ENCODE measurements around the gene LRRC2.
"Not testable (repeated sequence)": the region's sequence is repeated elsewhere in the genome, so short reads cannot be mapped to it uniquely, and the experiment has no call there.

The LRRC2 gene

GRCh38 chr3:46552538-46552937 lies 13.6 kb downstream of the LRRC2 start:
- DNase-seq (ENCODE audit: low read depth): no peak

DNA sequence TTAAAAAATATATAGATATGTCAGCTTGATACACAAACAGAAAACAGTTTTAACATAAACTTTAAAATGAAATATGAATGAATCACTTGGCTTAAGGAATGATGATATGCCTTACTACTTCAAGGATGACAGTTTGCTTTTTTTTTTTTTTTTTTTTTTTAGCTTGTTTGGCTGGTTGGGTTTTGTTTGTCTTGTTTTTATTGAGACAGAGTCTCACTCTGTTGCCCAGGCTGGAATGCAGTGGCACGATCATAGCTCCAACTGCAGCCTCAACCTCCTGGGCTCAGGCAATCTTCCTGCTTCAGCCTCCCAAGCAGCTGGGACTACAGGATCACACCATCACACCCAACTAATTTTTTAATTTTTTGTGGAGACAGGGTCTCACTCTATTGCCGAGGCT lies 14.5 kb downstream of the LRRC2 start:
- DNase-seq (ENCODE audit: low read depth): no peak

GRCh38 chr3:46549989-46550388 lies 16.1 kb downstream of the LRRC2 start:
- no peak for DNase-seq (ENCODE audit: low read depth)

DNA sequence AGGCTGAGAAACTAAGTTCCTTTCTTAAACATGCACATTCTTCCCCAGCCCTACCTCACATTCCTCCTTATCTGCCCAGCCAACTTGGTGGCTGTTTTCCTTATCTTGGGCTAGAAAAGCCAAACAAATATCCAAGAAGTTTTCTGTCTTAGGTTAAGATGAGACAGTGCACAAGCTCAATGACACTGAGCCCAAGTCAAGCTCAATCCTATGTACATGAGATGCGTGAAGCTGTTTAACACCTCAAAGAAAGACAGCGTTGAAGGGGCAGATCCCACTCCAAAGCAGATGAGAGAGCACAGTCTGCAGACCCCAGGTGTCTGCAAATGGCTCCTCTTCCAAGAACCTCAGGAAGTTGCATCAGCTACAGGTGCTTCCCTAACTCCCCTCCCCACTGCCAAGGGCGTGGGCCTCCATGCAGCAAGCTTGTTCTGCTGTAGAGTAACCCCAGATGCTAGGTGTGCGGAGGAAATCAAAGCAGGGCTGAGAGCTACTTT lies 16.6 kb downstream of the LRRC2 start:
- DNase-seq (ENCODE audit: low read depth): no peak

DNA sequence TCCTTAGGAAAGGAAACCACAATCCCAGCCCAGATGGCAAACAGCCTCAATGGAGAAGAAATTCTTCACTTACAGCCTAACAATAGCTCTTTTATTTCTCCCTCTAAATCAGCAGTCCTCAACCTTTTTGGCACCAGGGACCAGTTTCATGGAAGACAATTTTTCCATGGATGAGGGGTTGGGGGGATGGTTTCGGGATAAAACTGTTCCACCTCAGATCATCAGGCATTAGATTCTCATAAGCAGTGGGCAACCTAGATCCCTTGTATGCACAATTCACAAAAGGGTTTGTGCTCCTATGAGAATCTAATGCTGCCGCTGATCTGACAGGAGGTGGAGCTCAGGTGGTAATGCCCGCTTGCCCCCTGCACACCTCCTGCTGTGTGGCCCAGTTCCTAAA lies 17.5 kb downstream of the LRRC2 start:
- DNase-seq (ENCODE audit: low read depth): not testable (repeated sequence)

GRCh38 chr3:46546896-46547440 lies 19.1 kb downstream of the LRRC2 start:
- no peak for DNase-seq (ENCODE audit: low read depth)

- DNase-seq (ENCODE audit: low read depth): no peak
Measured at GRCh38 chr3:46545818-46546630, 20.1 kb downstream of the LRRC2 start.

GRCh38 chr3:46544771-46545503 lies 21.2 kb downstream of the LRRC2 start:
- no peak for DNase-seq (ENCODE audit: low read depth)

DNA sequence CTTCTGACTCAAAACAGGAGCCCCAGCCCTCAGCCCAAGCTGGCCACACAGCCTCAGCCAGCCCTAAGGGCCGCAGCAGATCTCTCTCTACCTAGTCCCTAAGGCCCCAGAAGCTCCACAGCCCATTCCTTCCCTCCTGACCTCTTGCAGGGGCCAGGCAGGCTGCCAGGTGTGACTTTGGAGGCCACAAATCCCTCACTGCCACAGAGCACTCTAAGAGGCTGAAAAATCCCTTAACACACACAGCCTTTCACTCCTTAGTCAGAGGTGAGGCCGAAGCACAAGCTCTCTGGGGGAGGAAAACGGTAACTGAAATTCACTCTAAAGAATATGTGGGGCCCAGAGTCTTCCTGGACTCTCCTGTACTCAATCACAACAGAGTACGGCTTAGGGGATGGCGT lies 23.3 kb downstream of the LRRC2 start:
- DNase-seq (ENCODE audit: low read depth): no peak

GRCh38 chr3:46542344-46542743 lies 23.8 kb downstream of the LRRC2 start:
- DNase-seq (ENCODE audit: low read depth): no peak

- DNase-seq (ENCODE audit: low read depth): no peak
Measured at GRCh38 chr3:46541835-46542234, 24.3 kb downstream of the LRRC2 start.

DNA sequence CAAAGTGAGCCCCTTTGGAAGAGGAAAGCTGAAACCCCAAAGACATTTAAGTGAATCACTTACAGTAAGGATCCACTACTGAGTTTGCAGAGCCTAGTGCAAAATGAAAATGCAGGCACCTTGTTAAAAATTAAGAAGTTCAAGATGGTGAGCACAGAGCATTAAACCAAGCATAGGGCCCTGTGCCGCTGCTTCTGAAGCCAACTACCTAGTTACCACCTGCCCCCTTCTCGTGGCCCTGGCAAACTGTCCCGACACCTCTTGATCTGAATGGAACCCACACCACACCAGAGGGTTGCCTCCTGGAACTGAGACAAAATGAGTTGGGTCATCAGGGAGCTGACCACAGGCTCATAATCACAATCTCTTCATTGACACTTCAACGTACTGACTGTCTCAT lies 25.6 kb downstream of the LRRC2 start:
- no peak for DNase-seq (ENCODE audit: low read depth)

GRCh38 chr3:46539443-46540005 lies 26.6 kb downstream of the LRRC2 start:
- DNase-seq (ENCODE audit: low read depth): no peak

DNA sequence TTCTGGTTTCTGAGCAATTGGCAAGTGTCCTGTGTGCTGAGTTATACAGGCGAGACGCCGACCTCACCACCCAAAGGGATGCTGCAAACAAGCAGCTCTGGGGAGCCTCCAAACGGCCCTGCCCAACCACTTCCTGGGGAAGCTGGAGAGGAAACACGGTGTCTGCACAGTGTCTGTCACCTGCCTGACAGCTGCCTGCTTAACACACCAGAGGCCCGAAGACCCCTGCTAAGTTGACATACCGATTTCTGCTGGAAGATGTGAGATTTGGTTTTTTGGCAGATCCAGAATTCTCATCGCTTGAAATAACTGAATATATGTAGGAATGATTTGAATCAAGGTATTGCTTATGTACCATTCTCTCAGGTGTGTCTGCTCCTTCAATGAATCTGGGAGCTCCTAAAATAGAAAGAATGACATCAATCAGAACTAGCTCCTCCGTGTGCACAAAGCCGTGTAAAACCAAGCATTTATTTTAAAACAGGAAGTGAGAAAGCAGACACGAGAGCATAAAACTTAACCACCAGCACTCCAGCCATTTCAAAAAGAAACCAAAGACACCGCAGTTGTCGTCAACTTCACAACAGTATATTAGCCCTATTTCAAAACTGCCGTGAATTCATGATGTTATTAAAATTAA lies 27.2 kb downstream of the LRRC2 start:
- DNase-seq (ENCODE audit: low read depth): no peak

- DNase-seq (ENCODE audit: low read depth): not testable (repeated sequence)
Measured at GRCh38 chr3:46538425-46538802, 27.7 kb downstream of the LRRC2 start.

GRCh38 chr3:46537779-46538178 lies 28.3 kb downstream of the LRRC2 start:
- DNase-seq (ENCODE audit: low read depth): no peak

DNA sequence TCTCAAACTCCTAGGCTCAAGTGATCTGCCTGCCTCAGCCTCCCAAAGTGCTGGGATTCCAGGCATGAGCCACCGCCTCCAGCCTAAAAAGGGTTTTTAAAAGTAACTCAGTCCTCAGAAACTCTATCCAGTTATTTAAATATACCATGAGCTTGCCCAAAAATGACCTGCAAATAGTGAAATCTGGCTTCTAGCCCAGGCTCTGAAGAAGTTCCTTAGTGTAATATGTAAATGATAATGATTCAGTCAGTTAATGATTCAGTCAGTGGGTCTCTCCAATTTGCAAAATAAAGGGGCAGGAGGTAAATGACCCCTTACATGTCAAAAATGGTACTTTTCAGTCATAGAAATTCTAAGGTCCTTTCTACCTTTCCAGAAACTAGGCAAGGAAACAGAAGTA lies 28.8 kb downstream of the LRRC2 start:
- no peak for DNase-seq (ENCODE audit: low read depth)

DNA sequence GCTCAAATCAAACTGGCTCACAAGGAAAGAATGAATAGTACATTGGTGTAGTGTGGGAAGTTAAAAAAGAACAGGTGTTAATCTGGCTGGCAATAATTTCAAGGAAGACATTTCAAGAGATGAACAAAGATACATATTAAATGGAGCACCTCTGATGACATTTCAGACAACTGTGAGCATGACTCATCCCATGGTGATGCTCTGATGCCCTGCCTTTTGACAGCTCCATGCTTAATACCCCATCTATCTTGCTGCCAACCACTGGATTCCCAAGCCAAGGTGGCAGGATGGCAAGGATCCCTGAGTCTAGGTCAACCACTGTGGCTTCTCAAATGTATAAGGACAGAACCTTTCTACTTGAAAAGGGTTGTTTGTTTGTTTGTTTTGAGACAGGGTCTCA lies 29.3 kb downstream of the LRRC2 start:
- DNase-seq (ENCODE audit: low read depth): no peak

DNA sequence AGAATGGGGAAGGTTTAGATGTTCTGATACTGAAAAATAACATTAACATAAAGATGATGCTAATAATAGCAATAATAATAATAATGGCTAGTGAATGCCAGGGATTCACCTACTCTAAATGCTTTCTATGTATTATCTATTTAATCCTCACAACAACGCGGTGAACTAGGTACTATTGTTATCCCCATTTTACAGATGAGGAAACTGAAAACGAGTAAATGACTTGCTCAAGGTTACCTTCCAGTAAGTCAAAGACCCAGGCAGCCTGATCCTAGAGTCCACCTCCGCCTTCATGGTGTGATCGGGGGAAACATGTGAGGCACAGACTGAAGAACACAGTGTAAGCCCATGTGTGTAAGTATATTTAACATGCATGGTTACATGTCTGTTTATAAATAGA lies 30.4 kb downstream of the LRRC2 start:
- no peak for DNase-seq (ENCODE audit: low read depth)

DNA sequence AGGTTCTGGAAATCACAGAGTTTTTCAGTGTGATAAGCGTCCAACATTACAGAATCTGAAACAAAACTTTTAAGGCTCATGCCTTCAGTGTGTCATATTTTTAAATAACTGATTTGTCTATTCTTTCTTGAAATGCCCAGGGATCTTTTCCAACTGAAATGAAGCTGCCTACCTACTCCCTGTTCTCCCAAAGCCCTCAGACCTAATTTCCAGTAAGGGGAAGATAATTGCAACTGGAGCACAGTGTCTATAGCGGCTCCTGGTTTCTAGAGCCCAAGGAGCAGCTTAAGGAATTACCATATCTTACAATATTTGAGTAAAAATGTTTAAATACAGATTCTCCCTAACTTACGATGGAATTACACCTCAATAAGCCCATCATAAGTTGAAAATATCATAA lies 33.0 kb downstream of the LRRC2 start:
- DNase-seq (ENCODE audit: low read depth): no peak

GRCh38 chr3:46527239-46527638 lies 38.9 kb downstream of the LRRC2 start:
- DNase-seq (ENCODE audit: low read depth): no peak

GRCh38 chr3:46524832-46525231 lies 41.3 kb downstream of the LRRC2 start:
- no peak for DNase-seq (ENCODE audit: low read depth)

All from HS-27A (cell line).